ENCODE results near the gene ABR.
"Not testable (repeated sequence)": the region's sequence is repeated elsewhere in the genome, so short reads cannot be mapped to it uniquely, and the experiment has no call there.

The ABR gene

DNA sequence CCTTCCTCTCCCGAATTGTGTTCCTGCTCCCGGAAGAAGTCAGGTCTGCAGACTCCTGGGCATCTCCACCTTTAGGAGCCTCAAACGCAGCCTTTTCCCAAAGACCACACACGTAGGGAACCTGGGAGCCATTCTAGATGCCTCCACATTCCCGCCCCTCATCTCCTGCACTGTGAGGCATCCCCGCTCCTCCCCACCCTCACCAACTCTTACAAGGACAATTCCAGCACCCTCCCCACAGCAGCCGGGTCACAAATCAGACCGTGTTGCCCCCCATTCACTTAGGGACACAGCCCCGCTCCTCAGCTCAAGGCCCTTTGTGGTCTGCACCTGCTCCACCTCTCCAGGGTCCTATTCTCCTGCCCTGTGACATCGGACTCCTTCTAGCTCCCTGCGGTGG lies 49.6 kb downstream of the ABR start:
- H3K4me3 ChIP-seq (ENCODE audit: low read depth, low read length): no peak overlapping the region
- TF ChIP-seq, protein P1, sequence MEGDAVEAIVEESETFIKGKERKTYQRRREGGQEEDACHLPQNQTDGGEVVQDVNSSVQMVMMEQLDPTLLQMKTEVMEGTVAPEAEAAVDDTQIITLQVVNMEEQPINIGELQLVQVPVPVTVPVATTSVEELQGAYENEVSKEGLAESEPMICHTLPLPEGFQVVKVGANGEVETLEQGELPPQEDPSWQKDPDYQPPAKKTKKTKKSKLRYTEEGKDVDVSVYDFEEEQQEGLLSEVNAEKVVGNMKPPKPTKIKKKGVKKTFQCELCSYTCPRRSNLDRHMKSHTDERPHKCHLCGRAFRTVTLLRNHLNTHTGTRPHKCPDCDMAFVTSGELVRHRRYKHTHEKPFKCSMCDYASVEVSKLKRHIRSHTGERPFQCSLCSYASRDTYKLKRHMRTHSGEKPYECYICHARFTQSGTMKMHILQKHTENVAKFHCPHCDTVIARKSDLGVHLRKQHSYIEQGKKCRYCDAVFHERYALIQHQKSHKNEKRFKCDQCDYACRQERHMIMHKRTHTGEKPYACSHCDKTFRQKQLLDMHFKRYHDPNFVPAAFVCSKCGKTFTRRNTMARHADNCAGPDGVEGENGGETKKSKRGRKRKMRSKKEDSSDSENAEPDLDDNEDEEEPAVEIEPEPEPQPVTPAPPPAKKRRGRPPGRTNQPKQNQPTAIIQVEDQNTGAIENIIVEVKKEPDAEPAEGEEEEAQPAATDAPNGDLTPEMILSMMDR (IDR thresholded peaks at IDR 0.05; ENCODE audit: borderline replicate concordance, insufficient read depth, low read depth, low read length): no peak

DNA sequence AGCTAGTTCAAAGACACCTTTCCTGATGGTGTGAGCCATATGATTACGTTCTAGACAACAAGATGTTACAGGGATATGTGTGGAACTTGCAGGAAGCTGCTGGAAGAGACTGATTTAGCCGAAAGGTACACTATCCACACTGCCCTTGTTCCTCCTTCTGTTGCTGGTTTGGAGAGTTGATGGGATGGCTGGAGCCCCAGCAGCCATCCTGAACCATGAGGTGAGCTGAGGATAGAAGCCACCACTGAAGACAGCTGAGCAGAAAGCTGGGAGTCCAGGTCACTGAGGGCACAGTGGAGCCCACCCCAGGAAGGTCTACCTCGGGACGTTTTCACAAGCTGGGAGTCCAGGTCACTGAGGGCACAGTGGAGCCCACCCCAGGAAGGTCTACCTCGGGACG lies 51.3 kb downstream of the ABR start:
- not testable (repeated sequence) for H3K4me3 ChIP-seq (ENCODE audit: low read depth, low read length)

DNA sequence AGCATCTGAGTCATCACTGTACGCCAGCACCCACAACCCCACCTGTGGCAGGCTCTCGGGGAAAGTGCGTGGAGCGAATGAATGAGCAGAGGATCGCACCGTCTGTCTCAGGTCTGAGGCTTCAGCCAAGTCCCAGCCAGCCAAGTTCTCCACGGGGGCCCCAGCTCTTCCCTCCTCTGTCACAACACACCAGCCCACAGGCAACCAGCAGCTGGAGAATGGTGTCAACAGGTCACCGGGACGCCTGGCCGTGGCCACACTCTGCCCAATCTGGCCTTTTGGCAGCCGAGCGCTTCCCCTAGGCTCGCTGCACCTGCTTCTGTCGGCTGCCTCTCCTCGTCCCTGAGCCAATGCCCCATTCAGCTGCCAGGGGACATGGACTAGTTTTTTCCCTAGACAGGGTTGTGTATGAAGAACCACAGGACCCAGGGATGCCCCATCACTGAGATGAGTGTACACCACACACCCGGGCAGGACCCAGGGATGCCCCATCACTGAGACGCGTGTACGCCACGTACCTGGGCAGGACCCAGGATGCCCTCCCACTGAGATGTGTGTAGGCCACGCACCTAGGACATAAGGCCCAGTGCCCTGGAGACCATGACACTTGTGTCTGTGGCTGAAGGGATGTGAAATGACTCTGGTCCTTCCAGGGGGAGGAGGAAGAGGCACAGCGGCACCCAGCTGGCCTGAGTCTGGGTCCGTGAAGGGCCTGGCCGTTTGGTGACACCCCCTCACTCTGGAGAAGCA lies 52.8 kb downstream of the ABR start:
- H3K4me3 ChIP-seq (ENCODE audit: low read depth, low read length): no peak overlapping the region
- TF ChIP-seq, protein P1 (IDR thresholded peaks at IDR 0.05; ENCODE audit: borderline replicate concordance, insufficient read depth, low read depth, low read length): no peak

DNA sequence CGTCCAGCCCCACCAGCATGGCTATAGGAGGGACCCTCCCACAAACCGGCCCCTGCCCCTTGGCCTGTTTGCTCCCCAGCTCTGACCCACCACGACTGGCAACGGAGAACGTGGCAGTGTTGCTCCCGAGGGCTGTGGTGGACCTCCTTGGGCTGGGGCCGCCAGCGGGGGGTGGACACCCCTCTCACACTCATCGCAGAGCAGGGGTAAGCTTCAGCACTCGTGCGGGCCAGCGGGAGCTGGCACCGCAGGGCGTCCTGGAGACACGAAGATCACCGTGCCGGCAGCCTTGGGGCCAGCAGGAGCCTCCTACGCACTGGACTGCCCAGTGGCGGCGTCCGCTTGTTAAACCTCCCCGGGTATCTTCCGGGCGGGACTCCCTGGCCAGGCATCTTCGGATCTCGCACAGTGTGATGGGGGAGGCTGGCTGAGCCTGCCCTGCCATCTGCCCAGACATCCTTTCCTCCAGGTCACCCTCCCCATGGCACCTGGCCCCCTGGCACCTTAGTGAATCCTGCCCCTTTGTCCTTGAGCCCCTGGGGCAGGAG lies 53.5 kb downstream of the ABR start:
- TF ChIP-seq, protein P1 (IDR thresholded peaks at IDR 0.05; ENCODE audit: borderline replicate concordance, insufficient read depth, low read depth, low read length): no peak
- no peak overlapping the region for H3K4me3 ChIP-seq (ENCODE audit: low read depth, low read length)

DNA sequence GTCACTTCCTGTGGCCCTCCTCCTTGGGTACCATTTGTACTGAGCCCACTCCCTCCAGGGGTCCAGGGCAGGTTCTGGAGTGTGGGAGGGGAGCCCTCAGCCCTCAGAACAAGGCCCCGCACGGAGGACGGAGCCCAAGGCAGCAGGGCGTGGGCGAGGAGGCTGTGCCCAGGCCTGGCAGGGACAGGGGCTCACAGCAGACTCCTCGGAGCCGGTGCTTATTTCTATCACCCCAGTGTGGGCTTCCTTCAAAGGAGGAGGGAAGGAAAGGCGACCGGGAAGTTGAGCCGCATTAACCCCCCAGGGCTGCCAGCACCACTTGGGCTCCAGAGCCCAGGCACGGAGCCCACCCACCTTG lies 54.0 kb downstream of the ABR start:
- H3K4me3 ChIP-seq (ENCODE audit: low read depth, low read length): no peak overlapping the region
- TF ChIP-seq, protein P1 (IDR thresholded peaks at IDR 0.05; ENCODE audit: borderline replicate concordance, insufficient read depth, low read depth, low read length): no peak

DNA sequence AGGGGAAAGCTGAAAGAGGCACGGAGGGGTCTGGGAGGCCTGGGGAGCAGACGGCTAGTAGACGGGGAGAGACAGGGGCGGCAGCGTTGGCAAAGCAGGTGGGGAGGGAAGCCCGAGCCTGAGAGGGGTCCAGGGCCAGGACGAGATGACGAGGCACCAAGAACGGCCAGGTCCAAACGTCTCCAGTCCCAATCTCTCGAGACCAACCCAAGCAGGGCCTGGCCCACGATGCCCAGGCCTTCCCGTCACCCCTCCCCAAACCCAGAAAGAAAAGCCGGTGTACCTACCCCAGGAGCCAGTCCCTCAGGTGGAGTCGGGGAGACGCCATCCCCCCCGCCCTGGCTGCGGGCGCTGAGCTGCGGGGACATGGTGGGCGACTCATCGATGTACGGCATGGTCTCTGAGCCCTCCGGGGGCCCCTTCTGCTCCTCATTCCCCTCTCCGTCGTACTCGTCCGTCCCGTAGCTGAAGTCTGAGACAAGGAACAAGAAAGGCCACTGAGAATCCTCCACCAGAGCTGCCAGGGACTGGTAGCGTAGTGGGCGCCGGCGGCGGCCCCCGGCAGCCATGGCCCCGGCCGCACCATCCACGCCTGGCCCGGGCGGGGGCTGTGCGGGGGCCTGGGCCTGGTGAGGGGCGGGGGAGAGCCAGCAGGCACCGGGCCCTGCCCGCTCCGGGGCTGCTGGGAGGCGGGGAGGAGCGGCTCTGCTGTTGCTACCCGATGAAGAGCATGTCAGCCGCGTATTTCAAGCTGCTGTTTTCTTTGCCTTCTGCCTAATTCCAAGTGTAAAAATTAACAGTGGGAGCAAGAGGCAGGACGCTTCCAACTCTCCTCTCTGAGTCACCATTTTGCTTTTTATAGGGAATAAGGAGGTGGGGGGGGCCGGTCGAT lies 54.6 kb downstream of the ABR start:
- H3K4me3 ChIP-seq (ENCODE audit: low read depth, low read length): no peak overlapping the region
- TF ChIP-seq, protein P1 (IDR thresholded peaks at IDR 0.05; ENCODE audit: borderline replicate concordance, insufficient read depth, low read depth, low read length): no peak

DNA sequence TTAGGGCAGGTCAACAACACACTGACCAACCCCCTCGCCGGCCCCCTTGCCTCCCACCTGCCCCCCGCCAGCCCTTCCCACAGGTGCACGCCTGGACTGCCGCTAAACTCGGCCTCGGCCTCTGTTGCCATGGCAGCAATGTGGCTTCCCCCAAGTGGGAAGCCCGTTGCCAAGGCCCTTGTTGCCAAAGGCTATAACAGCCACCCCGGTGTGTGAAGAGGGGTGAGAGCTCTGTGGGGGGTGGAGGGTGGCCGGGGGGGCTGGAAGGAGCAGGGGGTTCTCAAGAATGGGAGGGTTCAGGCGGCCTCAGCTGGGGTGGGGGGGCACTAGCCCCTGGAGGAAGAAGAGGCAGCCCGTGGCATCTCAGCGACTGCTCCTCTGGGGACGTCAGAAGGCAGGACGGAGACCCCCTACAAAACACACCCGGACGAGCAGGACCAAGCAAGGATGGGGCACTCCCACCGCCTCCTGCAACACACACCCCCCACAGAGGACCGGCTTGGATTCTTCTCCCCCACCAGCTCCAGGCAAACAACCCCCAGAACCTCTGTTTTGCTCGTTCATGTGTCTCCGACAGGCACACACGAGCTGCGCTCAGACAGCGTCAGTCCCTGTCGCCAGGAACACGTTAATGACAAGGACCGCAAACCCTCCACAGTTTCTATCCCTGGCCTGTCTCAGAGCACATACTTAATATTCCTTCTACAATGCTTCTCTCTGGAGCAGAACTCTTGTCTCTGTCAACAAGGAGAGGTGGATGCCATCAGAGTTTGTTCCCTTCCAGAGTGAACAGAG lies 55.7 kb downstream of the ABR start:
- H3K4me3 ChIP-seq (ENCODE audit: low read depth, low read length): no peak overlapping the region
- TF ChIP-seq, protein P1 (IDR thresholded peaks at IDR 0.05; ENCODE audit: borderline replicate concordance, insufficient read depth, low read depth, low read length): no peak

Data from GM12875 (cell line).